CD14-positive monocyte (primary cell): ENCODE results near the gene POU2F1. TPM values are rescaled to one million over a fixed set of nuclear protein-coding genes. Genes with fewer than 3 reads are reported as not detected.

Experiments used
- DNase-seq, 3 donors: peaks; one replicate each; pipeline ENCODE4 v3.0.0-alpha.2; 2011 to 2022
- H2AFZ ChIP-seq: 2 replicates; pipeline ENCODE4 v1.6.0; 2012; ENCODE audit warnings: mild to moderate bottlenecking, low read depth, low read length, inconsistent platforms; ENCODE audit not compliant: insufficient read depth, poor library complexity, severe bottlenecking
- H3K27ac ChIP-seq, 2 donors: 1 replicate in 1 of 2; 2 replicates in 1 of 2; pipeline ENCODE4 v1.5.1; 2012 to 2013; ENCODE audit warnings: low read length in 2 of 2, control low read depth in 1 of 2, inconsistent platforms in 1 of 2, low read depth in 1 of 2, mild to moderate bottlenecking in 1 of 2
- H3K27me3 ChIP-seq, 2 donors: one replicate each; pipeline versions ENCODE4 v1.6.0 to v1.6.1; 2011 to 2013; ENCODE audit warnings: low read length in 2 of 2; ENCODE audit not compliant: control insufficient read depth in 2 of 2, insufficient read depth in 2 of 2
- H3K36me3 ChIP-seq, 2 donors: replicated peaks in 1 of 2; 1 replicate in 1 of 2; 2 replicates in 1 of 2; pipeline versions ENCODE4 v1.5.1 to v1.6.1; 2012 to 2013; ENCODE audit warnings: low read length in 2 of 2, control low read depth in 1 of 2, inconsistent platforms in 1 of 2, mild to moderate bottlenecking in 1 of 2; ENCODE audit not compliant: insufficient read depth in 2 of 2, control insufficient read depth in 1 of 2
- H3K4me1 ChIP-seq, 2 donors: 1 replicate in 1 of 2; 2 replicates in 1 of 2; pipeline versions ENCODE4 v1.5.1 to v1.6.1; 2012 to 2013; ENCODE audit warnings: low read length in 2 of 2, control low read depth in 1 of 2, inconsistent platforms in 1 of 2, mild to moderate bottlenecking in 1 of 2, moderate library complexity in 1 of 2; ENCODE audit not compliant: insufficient read depth in 2 of 2, control insufficient read depth in 1 of 2
- H3K4me2 ChIP-seq: replicated peaks from 2 replicates; pipeline ENCODE3; 2012; ENCODE audit warnings: low read length, moderate library complexity, mild to moderate bottlenecking; ENCODE audit not compliant: poor library complexity, severe bottlenecking; ENCODE audit errors: extremely low read depth
- H3K4me3 ChIP-seq, 3 experiments: fragments of 200-600 bp in 1 of 3; sonication (generic) in 1 of 3; replicated peaks in 1 of 3; 1 replicate in 2 of 3; 2 replicates in 1 of 3; pipeline ENCODE4 v1.5.1; 2011 to 2013; ENCODE audit warnings: low read length in 3 of 3, mild to moderate bottlenecking in 3 of 3, control low read depth in 2 of 3, low read depth in 2 of 3, inconsistent platforms in 1 of 3, moderate library complexity in 1 of 3
- H3K79me2 ChIP-seq: 2 replicates; pipeline ENCODE4 v1.6.0; 2012; ENCODE audit warnings: mild to moderate bottlenecking, control low read depth, inconsistent platforms, low read length, moderate library complexity; ENCODE audit not compliant: insufficient read depth
- H3K9ac ChIP-seq: 2 replicates; pipeline ENCODE4 v1.6.0; 2017; ENCODE audit warnings: low read length, mild to moderate bottlenecking; ENCODE audit not compliant: insufficient read depth, poor library complexity, severe bottlenecking
- H3K9me3 ChIP-seq, 2 donors: replicated peaks in 1 of 2; 1 replicate in 1 of 2; 2 replicates in 1 of 2; pipeline versions ENCODE4 v1.5.1 to v1.6.1; 2012 to 2013; ENCODE audit warnings: low read length in 2 of 2, control low read depth in 1 of 2; ENCODE audit not compliant: control insufficient read depth in 1 of 2, insufficient read depth in 1 of 2
- H4K20me1 ChIP-seq: 2 replicates; pipeline ENCODE4 v1.6.0; 2012; ENCODE audit warnings: mild to moderate bottlenecking, low read length, control low read depth, moderate library complexity; ENCODE audit not compliant: insufficient read depth
- H3K27ac Mint-ChIP-seq, 7 donors: one replicate each; pipeline ENCODE4 v1.8.0; 2020; ENCODE audit warnings: mild to moderate bottlenecking in 7 of 7, mixed read lengths in 7 of 7, moderate library complexity in 6 of 7, inconsistent platforms in 2 of 7
- H3K27me3 Mint-ChIP-seq, 3 donors: one replicate each; pipeline ENCODE4 v1.8.0; 2021 to 2022; ENCODE audit warnings: low read depth in 3 of 3, mild to moderate bottlenecking in 3 of 3, mixed read lengths in 3 of 3, moderate library complexity in 3 of 3, inconsistent platforms in 1 of 3
- H3K36me3 Mint-ChIP-seq, 2 donors: one replicate each; pipeline ENCODE4 v1.8.0; 2020; ENCODE audit warnings: mixed read lengths in 2 of 2, inconsistent platforms in 1 of 2, mild to moderate bottlenecking in 1 of 2
- H3K4me1 Mint-ChIP-seq: one replicate; pipeline ENCODE4 v1.8.0; 2020; ENCODE audit warnings: mild to moderate bottlenecking, mixed read lengths
- H3K4me3 Mint-ChIP-seq, 2 donors: one replicate each; pipeline ENCODE4 v1.8.0; 2020; ENCODE audit warnings: mild to moderate bottlenecking in 2 of 2, mixed read lengths in 2 of 2, moderate library complexity in 1 of 2
- H3K9me3 Mint-ChIP-seq, 7 donors: one replicate each; pipeline ENCODE4 v1.8.0; 2020 to 2022; ENCODE audit warnings: mixed read lengths in 7 of 7, mild to moderate bottlenecking in 6 of 7, moderate library complexity in 6 of 7, inconsistent platforms in 2 of 7
- CTCF ChIP-seq: fragments of 200-600 bp; IDR thresholded peaks from one replicate; pipeline ENCODE4 v1.8.0; 2022; ENCODE audit warnings: antibody characterized with exemption, mild to moderate bottlenecking
- WGBS: methylation state at CpG from one replicate; pipeline ENCODE4 v1.1.5; 2013; ENCODE audit warnings: missing lambda C conversion rate; ENCODE audit not compliant: insufficient coverage; 5-methylcytosine and 5-hydroxymethylcytosine counted together
- intact Hi-C, 2 donors: fragments of 100-400 bp; cut with micrococcal nuclease; formaldehyde crosslinking; loops; one replicate each; pipeline versions ENCODE4 v1.15.0 to v1.15.1; 2023
- polyA plus RNA-seq, 3 donors: library from polyadenylated mRNA; depleted of rRNA in 1 of 3; unstranded in 2 of 3; stranded (reverse) in 1 of 3; fragments of 300-500 nt in 2 of 3; fragments of >200 nt in 1 of 3; fragmentation: Illumina TruSeq in 2 of 3; gene quantifications; 1 replicate in 2 of 3; 2 replicates in 1 of 3; pipeline ENCODE4 v1.2.3, GENCODE V29; 2012 to 2021

POU2F1 gene
- polyA plus RNA-seq, 3 donors: 2.3 to 4.2 (median 3.9) TPM

GRCh38 chr1:167442854-167443565 is 222.3 kb downstream of the POU2F1 start:
- peaks cover 16 to 21% (median 17%) of the 10 kb centered on the region in 3 donors for H3K27me3 Mint-ChIP-seq
- Histone ChIP-seq H4K20me1 (no peaks in the 10 kb centered on the region), H3K36me3 (no peaks in the 10 kb centered on the region), H3K4me3 (no peak overlapping the region), H3K27me3 (peaks cover 0 to 14% of the 10 kb centered on the region in 2 donors), H3K9me3 (no peaks in the 10 kb centered on the region), H3K4me1 (peaks cover 25 to 31% of the 10 kb centered on the region in 2 donors), H3K27ac (no peak overlapping the region), H2AFZ (no peak overlapping the region), H3K4me2 (no peak overlapping the region), H3K9ac (no peak overlapping the region), H3K79me2 (no peaks in the 10 kb centered on the region)
- TF ChIP-seq CTCF: no peak
- intact Hi-C loops: loop anchor here (5.0 to 10.0 kb wide), 4 partner anchors 92 to 378 kb away; no protein-coding TSS in a partner anchor
- WGBS: 90% methylated on average over 6 of the region's 9 CpGs
- H3K4me1 Mint-ChIP-seq: peaks cover 42% of the 10 kb centered on the region
- H3K4me3 Mint-ChIP-seq: no peak overlapping the region
- no peaks in the 10 kb centered on the region for H3K36me3 Mint-ChIP-seq
- peak overlapping the region in 2 of 7 donors; percentile 6 to 39 for H3K27ac Mint-ChIP-seq
- peaks cover 0 to 2% (median 0%) of the 10 kb centered on the region in 7 donors for H3K9me3 Mint-ChIP-seq
- no peak for DNase-seq

GRCh38 chr1:167443757-167444156 is 223.1 kb downstream of the POU2F1 start:
- WGBS: 100% methylated on average over 2 of the region's 5 CpGs
- intact Hi-C loops: loop anchor here (5.0 to 10.0 kb wide), 4 partner anchors 91 to 379 kb away; no protein-coding TSS in a partner anchor

More at GRCh38 chr1:167443757-167444156, 223.1 kb downstream of the POU2F1 start:
- Histone ChIP-seq H3K4me1 (peaks cover 27 to 34% of the 10 kb centered on the region in 2 donors), H4K20me1 (no peaks in the 10 kb centered on the region), H3K27me3 (peaks cover 0 to 7% of the 10 kb centered on the region in 2 donors), H3K4me3 (no peak overlapping the region), H3K4me2 (no peak overlapping the region), H3K27ac (no peak overlapping the region), H3K9ac (no peak overlapping the region), H3K36me3 (no peaks in the 10 kb centered on the region), H2AFZ (no peak overlapping the region), H3K79me2 (no peaks in the 10 kb centered on the region), H3K9me3 (no peaks in the 10 kb centered on the region)
- Mint-ChIP-seq H3K4me1 (peaks cover 38% of the 10 kb centered on the region), H3K27ac (peak overlapping the region in 1 of 7 donors; percentile 67), H3K27me3 (peaks cover 10 to 14% (median 10%) of the 10 kb centered on the region in 3 donors), H3K9me3 (peaks cover 0 to 2% (median 0%) of the 10 kb centered on the region in 7 donors), H3K36me3 (no peaks in the 10 kb centered on the region), H3K4me3 (no peak overlapping the region)
- no peak for TF ChIP-seq CTCF
- DNase-seq: no peak
